CD8-positive, alpha-beta memory T cell (primary cell): Measurements from ENCODE around the gene ABCG5. TPM values are rescaled to one million over a fixed set of nuclear protein-coding genes. Genes with fewer than 3 reads are reported as not detected.

Source experiments
- CTCF ChIA-PET: fragments of 350-600 bp; sonication (Branson Sonifier 250); formaldehyde crosslinking; loops from one replicate; lab custom pipeline; 2021; ENCODE audit warnings: antibody characterized with exemption; lab: Charles Lee
- POLR2A ChIA-PET: fragments of 350-600 bp; sonication (Branson Sonifier 250); formaldehyde crosslinking; loops from one replicate; lab custom pipeline; 2021; ENCODE audit warnings: antibody characterized with exemption; lab: Charles Lee
- DNase-seq, 5 donors: peaks; one replicate each; pipeline versions ENCODE4 v3.0.0 to v3.0.0-alpha.2; 2020 to 2022; ENCODE audit warnings: mixed read lengths in 1 of 5
- H3K27ac ChIP-seq: one replicate; pipeline ENCODE4 v1.7.0; 2013; ENCODE audit warnings: low read depth, mild to moderate bottlenecking, low read length, moderate library complexity
- H3K27me3 ChIP-seq: 2 replicates; pipeline ENCODE4 v1.7.0; 2013; ENCODE audit warnings: low read length, mild to moderate bottlenecking; ENCODE audit not compliant: insufficient read depth, poor library complexity, severe bottlenecking
- H3K36me3 ChIP-seq: 2 replicates; pipeline ENCODE4 v1.7.0; 2013; ENCODE audit warnings: mild to moderate bottlenecking, low read length, moderate library complexity; ENCODE audit not compliant: insufficient read depth
- H3K4me1 ChIP-seq: 2 replicates; pipeline ENCODE4 v1.7.0; 2013; ENCODE audit warnings: mild to moderate bottlenecking, low read length, moderate library complexity; ENCODE audit not compliant: insufficient read depth
- H3K4me3 ChIP-seq: 2 replicates; pipeline ENCODE4 v1.7.0; 2013; ENCODE audit warnings: mild to moderate bottlenecking, low read length
- H3K9me3 ChIP-seq: 2 replicates; pipeline ENCODE4 v1.7.0; 2013; ENCODE audit warnings: mild to moderate bottlenecking, low read length
- H3K27ac Mint-ChIP-seq, 8 donors: one replicate each; pipeline ENCODE4 v1.8.0; 2020 to 2021; ENCODE audit warnings: mixed read lengths in 8 of 8, mild to moderate bottlenecking in 6 of 8, inconsistent platforms in 3 of 8, moderate library complexity in 3 of 8
- H3K27me3 Mint-ChIP-seq, 2 donors: one replicate each; pipeline ENCODE4 v1.8.0; 2020 to 2021; ENCODE audit warnings: mixed read lengths in 2 of 2, mild to moderate bottlenecking in 1 of 2, moderate library complexity in 1 of 2
- H3K36me3 Mint-ChIP-seq, 3 donors: one replicate each; pipeline ENCODE4 v1.8.0; 2020 to 2021; ENCODE audit warnings: mixed read lengths in 3 of 3, inconsistent platforms in 1 of 3, mild to moderate bottlenecking in 1 of 3
- H3K4me1 Mint-ChIP-seq, 3 donors: one replicate each; pipeline ENCODE4 v1.8.0; 2020 to 2021; ENCODE audit warnings: mixed read lengths in 3 of 3, inconsistent platforms in 1 of 3, mild to moderate bottlenecking in 1 of 3
- H3K4me3 Mint-ChIP-seq, 7 donors: one replicate each; pipeline ENCODE4 v1.8.0; 2020 to 2021; ENCODE audit warnings: mixed read lengths in 7 of 7, mild to moderate bottlenecking in 6 of 7, moderate library complexity in 4 of 7, inconsistent platforms in 2 of 7
- H3K9me3 Mint-ChIP-seq, 5 donors: one replicate each; pipeline ENCODE4 v1.8.0; 2020 to 2022; ENCODE audit warnings: mixed read lengths in 5 of 5, mild to moderate bottlenecking in 3 of 5, moderate library complexity in 2 of 5, inconsistent platforms in 1 of 5
- polyA plus RNA-seq: library from polyadenylated mRNA; unstranded; fragments of 300-500 nt; fragmentation: Illumina TruSeq; gene quantifications from one replicate; pipeline ENCODE4 v1.2.3, GENCODE V29; 2021
- total RNA-seq, 2 experiments: library from RNA; stranded (reverse); gene quantifications; one replicate each; pipeline ENCODE4 v1.2.3, GENCODE V29; 2021

The ABCG5 gene
- total and polyA plus RNA-seq, 3 experiments from 2014 or later = not detected

DNA sequence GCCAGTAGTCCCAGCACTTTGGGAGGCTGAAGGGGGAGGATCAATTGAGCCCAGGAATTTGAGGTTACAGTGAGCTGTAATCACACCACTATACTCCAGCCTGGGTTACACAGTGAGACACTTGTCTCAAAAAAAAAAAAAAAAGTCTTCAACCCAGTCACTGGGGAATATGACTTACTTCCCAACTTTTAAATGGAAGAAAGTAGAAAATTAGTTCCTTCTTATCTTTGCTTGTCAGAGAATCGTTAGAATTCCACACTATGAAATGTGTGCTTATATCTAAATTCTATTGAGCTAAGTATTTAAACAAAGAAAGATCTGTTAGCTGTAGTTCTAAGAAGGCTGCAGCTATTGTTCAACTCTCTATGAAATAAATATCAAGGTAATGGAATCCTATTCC lies 42.4 kb downstream of the ABCG5 start:
- H3K4me1 Mint-ChIP-seq = no peaks in the 10 kb centered on the region
- H3K9me3 ChIP-seq = no peaks in the 10 kb centered on the region
- H3K36me3 ChIP-seq = no peaks in the 10 kb centered on the region
- H3K4me3 Mint-ChIP-seq = no peak overlapping the region
- H3K4me3 ChIP-seq = no peak overlapping the region
- POLR2A ChIA-PET = interaction anchor here (0.7 kb wide), 1 partner anchor 1089 kb away, joined by 4 read pairs; no protein-coding TSS in a partner anchor
- H3K27me3 ChIP-seq = no peaks in the 10 kb centered on the region
- no peaks in the 10 kb centered on the region for H3K4me1 ChIP-seq
- CTCF ChIA-PET = no interaction called here
- H3K27me3 Mint-ChIP-seq = no peaks in the 10 kb centered on the region
- DNase-seq = no peak
- no peak overlapping the region for H3K27ac Mint-ChIP-seq
- no peaks in the 10 kb centered on the region for H3K9me3 Mint-ChIP-seq
- H3K27ac ChIP-seq = no peak overlapping the region
- peaks cover 4 to 14% (median 4%) of the 10 kb centered on the region in 3 donors for H3K36me3 Mint-ChIP-seq

DNA sequence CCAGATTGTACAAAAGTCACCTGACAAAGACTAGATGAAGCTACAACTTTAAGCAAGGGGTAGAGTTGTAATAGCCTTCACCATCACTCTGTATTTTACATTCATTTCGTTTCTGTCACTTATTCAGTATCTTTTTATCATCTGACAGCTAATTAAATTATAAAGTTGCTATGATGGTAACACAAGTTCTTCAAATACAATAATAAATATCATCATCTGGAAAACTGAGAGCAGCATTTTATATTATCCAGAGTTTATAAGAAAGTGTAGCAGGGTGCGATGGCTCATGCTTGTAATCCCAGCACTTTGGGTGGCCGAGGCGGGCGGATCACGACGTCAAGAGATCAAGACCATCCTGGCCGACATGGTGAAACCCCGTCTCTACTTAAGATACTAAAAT lies 43.7 kb downstream of the ABCG5 start:
- no peaks in the 10 kb centered on the region for H3K27me3 ChIP-seq
- Mint-ChIP-seq H3K4me1 (no peaks in the 10 kb centered on the region), H3K36me3 (peaks cover 4 to 17% (median 5%) of the 10 kb centered on the region in 3 donors), H3K4me3 (no peak overlapping the region), H3K9me3 (no peaks in the 10 kb centered on the region), H3K27me3 (no peaks in the 10 kb centered on the region), H3K27ac (no peak overlapping the region)
- CTCF ChIA-PET = no interaction called here
- no peak overlapping the region for H3K27ac ChIP-seq
- H3K4me1 ChIP-seq = no peaks in the 10 kb centered on the region
- DNase-seq = no peak
- H3K4me3 ChIP-seq = no peak overlapping the region
- H3K9me3 ChIP-seq = no peaks in the 10 kb centered on the region
- POLR2A ChIA-PET = no interaction called here
- no peaks in the 10 kb centered on the region for H3K36me3 ChIP-seq

DNA sequence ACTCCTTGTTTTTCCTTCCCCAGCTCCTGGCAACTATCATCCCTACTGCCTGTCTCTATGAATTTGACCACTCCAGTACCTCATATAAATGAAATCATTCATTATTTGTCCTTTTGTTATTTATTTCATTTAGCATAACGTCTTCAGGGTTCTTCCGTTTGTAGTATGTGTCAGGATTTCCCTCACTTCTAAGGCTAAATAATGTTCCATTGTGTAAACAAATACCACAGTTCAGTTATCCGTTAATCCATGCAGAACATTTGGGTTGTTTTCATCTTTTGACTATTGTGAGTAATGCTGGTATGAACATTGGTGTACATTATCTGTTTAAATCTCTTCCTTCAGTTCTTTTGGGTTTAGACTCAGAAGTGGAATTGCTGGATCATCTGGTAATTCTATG lies 46.0 kb downstream of the ABCG5 start:
- Histone ChIP-seq H3K4me3 (no peak overlapping the region), H3K27me3 (no peaks in the 10 kb centered on the region), H3K9me3 (no peaks in the 10 kb centered on the region), H3K36me3 (no peaks in the 10 kb centered on the region), H3K4me1 (no peaks in the 10 kb centered on the region), H3K27ac (no peak overlapping the region)
- peak overlapping the region in 1 of 8 donors; percentile 42 for H3K27ac Mint-ChIP-seq
- H3K4me1 Mint-ChIP-seq = no peaks in the 10 kb centered on the region
- no peak overlapping the region for H3K4me3 Mint-ChIP-seq
- H3K36me3 Mint-ChIP-seq = peaks cover 5 to 25% (median 12%) of the 10 kb centered on the region in 3 donors
- DNase-seq = no peak
- H3K27me3 Mint-ChIP-seq = no peaks in the 10 kb centered on the region
- CTCF ChIA-PET = no interaction called here
- H3K9me3 Mint-ChIP-seq = no peaks in the 10 kb centered on the region
- POLR2A ChIA-PET = no interaction called here

DNA sequence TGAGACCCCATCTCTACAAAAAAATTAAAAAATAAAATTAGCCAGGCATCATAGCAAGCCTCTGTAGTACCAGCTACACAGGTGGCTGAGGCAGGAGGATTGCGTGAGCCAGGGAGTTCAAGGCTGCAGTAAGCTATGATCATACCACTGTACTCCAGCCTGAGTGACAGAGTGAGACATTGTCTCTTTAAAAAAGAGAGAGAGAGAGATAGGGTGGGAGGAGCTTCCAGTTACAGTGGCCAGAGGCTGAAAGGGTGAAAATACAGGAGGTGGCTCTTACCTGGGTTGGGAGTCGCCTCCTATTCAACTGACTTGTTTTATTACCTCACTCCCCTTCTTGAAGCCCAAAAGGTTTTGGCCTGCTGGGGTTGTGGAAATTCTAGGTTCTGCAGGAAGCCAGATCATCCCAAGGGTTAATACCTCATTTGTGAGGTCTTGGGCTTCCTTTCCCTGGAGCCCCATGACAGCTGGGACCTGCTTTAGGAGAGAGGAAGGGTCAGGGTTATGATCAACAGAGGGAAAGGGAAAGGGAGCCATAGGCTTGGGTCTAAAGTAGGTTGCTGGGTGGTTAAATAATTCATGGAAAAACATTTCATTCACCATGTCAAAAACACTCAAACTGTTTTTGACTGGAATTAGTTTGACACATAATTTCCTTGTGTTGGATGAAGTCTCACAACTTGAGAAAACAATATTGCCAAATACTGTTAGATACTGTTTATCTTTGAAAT lies 47.4 kb downstream of the ABCG5 start:
- Mint-ChIP-seq H3K4me3 (no peak overlapping the region), H3K27me3 (no peaks in the 10 kb centered on the region), H3K36me3 (peaks cover 5 to 26% (median 12%) of the 10 kb centered on the region in 3 donors), H3K27ac (peak overlapping the region in 1 of 8 donors; percentile 33), H3K9me3 (no peaks in the 10 kb centered on the region), H3K4me1 (no peaks in the 10 kb centered on the region)
- CTCF ChIA-PET = no interaction called here
- H3K4me3 ChIP-seq = no peak overlapping the region
- no peaks in the 10 kb centered on the region for H3K36me3 ChIP-seq
- POLR2A ChIA-PET = no interaction called here
- H3K27ac ChIP-seq = no peak overlapping the region
- no peaks in the 10 kb centered on the region for H3K4me1 ChIP-seq
- no peak for DNase-seq
- no peaks in the 10 kb centered on the region for H3K27me3 ChIP-seq
- H3K9me3 ChIP-seq = no peaks in the 10 kb centered on the region

DNA sequence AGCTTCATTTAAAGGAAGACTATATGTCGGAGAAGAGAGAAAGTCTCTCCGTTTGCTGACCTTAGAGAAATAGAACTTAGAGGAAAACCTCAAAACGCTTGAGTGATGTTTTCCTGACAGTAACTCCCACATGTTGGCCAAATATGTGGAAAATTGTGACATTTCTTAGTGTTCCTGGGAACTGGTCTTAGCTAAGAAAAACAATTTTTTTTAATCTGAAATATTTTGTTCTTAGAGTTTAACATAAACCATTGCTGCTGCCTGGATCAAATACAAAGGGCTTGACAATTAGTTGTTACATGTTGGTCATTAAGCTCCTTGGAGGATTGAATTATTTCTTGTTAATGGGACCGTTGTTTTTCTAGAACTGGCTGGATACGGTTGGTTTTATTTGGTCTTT lies 48.5 kb downstream of the ABCG5 start:
- Histone ChIP-seq H3K9me3 (no peaks in the 10 kb centered on the region), H3K36me3 (no peaks in the 10 kb centered on the region), H3K4me3 (no peak overlapping the region), H3K27me3 (no peaks in the 10 kb centered on the region), H3K4me1 (no peaks in the 10 kb centered on the region), H3K27ac (no peak overlapping the region)
- no peak for DNase-seq
- CTCF ChIA-PET = no interaction called here
- H3K27ac Mint-ChIP-seq = no peak overlapping the region
- POLR2A ChIA-PET = no interaction called here
- H3K9me3 Mint-ChIP-seq = no peaks in the 10 kb centered on the region
- H3K4me3 Mint-ChIP-seq = no peak overlapping the region
- H3K4me1 Mint-ChIP-seq = no peaks in the 10 kb centered on the region
- H3K27me3 Mint-ChIP-seq = no peaks in the 10 kb centered on the region
- H3K36me3 Mint-ChIP-seq = peaks cover 2 to 23% (median 12%) of the 10 kb centered on the region in 3 donors

DNA sequence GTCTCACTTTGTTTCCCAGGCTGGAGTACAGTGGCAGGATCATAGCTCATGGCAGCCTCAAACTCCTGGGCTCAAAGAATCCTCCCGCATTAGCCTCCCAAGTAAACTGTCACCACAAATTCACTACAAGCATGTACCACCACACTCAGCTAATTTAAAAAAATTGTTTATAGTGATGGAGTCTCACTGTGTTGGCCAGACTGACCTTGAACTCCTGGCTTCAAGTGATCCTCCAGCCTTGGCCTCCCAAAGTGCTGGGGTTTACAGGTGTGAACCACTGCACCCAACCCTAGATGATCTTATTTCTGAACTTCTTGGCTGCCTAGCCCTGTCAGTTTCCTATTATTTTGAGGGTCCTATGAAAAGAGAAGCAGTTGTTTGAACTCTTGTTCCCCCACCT lies 50.0 kb downstream of the ABCG5 start:
- H3K4me1 ChIP-seq = no peaks in the 10 kb centered on the region
- H3K27me3 ChIP-seq = no peaks in the 10 kb centered on the region
- no peaks in the 10 kb centered on the region for H3K36me3 ChIP-seq
- H3K27me3 Mint-ChIP-seq = no peaks in the 10 kb centered on the region
- H3K4me3 ChIP-seq = no peak overlapping the region
- ChIA-PET POLR2A (no interaction called here), CTCF (no interaction called here)
- H3K4me3 Mint-ChIP-seq = no peak overlapping the region
- no peak overlapping the region for H3K27ac ChIP-seq
- no peaks in the 10 kb centered on the region for H3K9me3 ChIP-seq
- no peaks in the 10 kb centered on the region for H3K4me1 Mint-ChIP-seq
- no peaks in the 10 kb centered on the region for H3K9me3 Mint-ChIP-seq
- H3K36me3 Mint-ChIP-seq = peaks cover 2 to 19% (median 12%) of the 10 kb centered on the region in 3 donors
- no peak for DNase-seq
- no peak overlapping the region for H3K27ac Mint-ChIP-seq

DNA sequence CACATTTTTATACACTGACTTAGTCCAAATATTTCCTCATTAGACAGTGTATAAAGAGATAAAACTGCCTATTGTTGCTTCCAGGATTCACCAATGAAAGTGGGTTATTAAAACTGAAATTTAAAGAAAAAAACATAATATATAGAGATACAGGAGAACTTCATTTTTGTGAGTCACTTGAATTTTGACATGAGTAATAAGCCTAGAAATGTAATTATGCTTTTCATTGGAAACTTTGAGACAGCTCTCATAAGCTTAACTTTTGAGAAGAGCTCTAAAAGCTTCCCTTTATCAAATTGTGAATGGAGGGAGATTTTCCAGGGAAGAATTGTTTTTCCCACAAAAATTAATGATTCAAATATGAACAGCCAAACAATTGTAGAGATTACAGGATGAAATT lies 50.7 kb downstream of the ABCG5 start:
- POLR2A ChIA-PET = no interaction called here
- Mint-ChIP-seq H3K4me3 (no peak overlapping the region), H3K4me1 (no peaks in the 10 kb centered on the region), H3K27me3 (no peaks in the 10 kb centered on the region), H3K9me3 (no peaks in the 10 kb centered on the region), H3K27ac (peak overlapping the region in 1 of 8 donors; percentile 57), H3K36me3 (peaks cover 2 to 18% (median 12%) of the 10 kb centered on the region in 3 donors)
- no peaks in the 10 kb centered on the region for H3K36me3 ChIP-seq
- H3K27ac ChIP-seq = no peak overlapping the region
- CTCF ChIA-PET = no interaction called here
- H3K9me3 ChIP-seq = no peaks in the 10 kb centered on the region
- no peak for DNase-seq
- no peaks in the 10 kb centered on the region for H3K27me3 ChIP-seq
- H3K4me3 ChIP-seq = no peak overlapping the region
- no peaks in the 10 kb centered on the region for H3K4me1 ChIP-seq

DNA sequence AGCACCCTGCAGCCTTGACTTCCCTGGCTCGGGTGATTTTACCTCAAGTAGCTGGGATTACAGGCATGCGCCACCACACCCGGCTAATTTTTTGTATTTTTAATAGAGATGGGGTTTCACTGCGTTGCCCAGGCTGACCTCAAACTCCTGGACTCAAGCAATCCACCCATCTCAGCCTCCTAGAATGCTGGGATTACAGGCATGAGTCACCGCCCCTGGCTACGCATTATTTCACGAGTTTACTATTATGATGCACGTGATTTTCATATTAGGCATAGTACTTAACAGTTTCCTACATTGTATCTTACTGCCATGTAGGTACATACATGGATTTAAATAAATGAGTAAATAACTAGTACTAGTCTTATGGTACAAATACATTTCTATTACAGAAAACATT lies 60.4 kb downstream of the ABCG5 start:
- Histone ChIP-seq H3K9me3 (no peaks in the 10 kb centered on the region), H3K36me3 (no peaks in the 10 kb centered on the region), H3K27ac (no peak overlapping the region), H3K27me3 (no peaks in the 10 kb centered on the region), H3K4me1 (peaks cover 4% of the 10 kb centered on the region), H3K4me3 (no peak overlapping the region)
- DNase-seq = no peak
- H3K36me3 Mint-ChIP-seq = peaks cover 7 to 13% (median 12%) of the 10 kb centered on the region in 3 donors
- no peak overlapping the region for H3K27ac Mint-ChIP-seq
- ChIA-PET POLR2A (no interaction called here), CTCF (no interaction called here)
- H3K4me3 Mint-ChIP-seq = no peak overlapping the region
- H3K4me1 Mint-ChIP-seq = peaks cover 11 to 17% (median 15%) of the 10 kb centered on the region in 3 donors
- peaks cover 0 to 1% of the 10 kb centered on the region in 2 donors for H3K27me3 Mint-ChIP-seq
- no peaks in the 10 kb centered on the region for H3K9me3 Mint-ChIP-seq
